IPS-15b (cell line): Measurements from ENCODE around the gene TRPC3.

Experiments
- H3K27me3 ChIP-seq: one replicate; pipeline ENCODE4 v1.6.1; 2013; ENCODE audit warnings: low read length; ENCODE audit not compliant: control insufficient read depth, insufficient read depth
- H3K36me3 ChIP-seq: one replicate; pipeline ENCODE4 v1.6.1; 2013; ENCODE audit warnings: low read length; ENCODE audit not compliant: control insufficient read depth, insufficient read depth
- H3K4me1 ChIP-seq: one replicate; pipeline ENCODE4 v1.6.1; 2013; ENCODE audit warnings: mild to moderate bottlenecking, low read length; ENCODE audit not compliant: control insufficient read depth, insufficient read depth
- H3K4me3 ChIP-seq: one replicate; pipeline ENCODE4 v1.5.1; 2013; ENCODE audit warnings: low read depth, low read length
- H3K9ac ChIP-seq: one replicate; pipeline ENCODE4 v1.6.1; 2013; ENCODE audit warnings: low read depth, mild to moderate bottlenecking, low read length
- H3K9me3 ChIP-seq: one replicate; pipeline ENCODE4 v1.6.1; 2013; ENCODE audit warnings: mild to moderate bottlenecking, low read length; ENCODE audit not compliant: control insufficient read depth, insufficient read depth

Gene TRPC3

DNA sequence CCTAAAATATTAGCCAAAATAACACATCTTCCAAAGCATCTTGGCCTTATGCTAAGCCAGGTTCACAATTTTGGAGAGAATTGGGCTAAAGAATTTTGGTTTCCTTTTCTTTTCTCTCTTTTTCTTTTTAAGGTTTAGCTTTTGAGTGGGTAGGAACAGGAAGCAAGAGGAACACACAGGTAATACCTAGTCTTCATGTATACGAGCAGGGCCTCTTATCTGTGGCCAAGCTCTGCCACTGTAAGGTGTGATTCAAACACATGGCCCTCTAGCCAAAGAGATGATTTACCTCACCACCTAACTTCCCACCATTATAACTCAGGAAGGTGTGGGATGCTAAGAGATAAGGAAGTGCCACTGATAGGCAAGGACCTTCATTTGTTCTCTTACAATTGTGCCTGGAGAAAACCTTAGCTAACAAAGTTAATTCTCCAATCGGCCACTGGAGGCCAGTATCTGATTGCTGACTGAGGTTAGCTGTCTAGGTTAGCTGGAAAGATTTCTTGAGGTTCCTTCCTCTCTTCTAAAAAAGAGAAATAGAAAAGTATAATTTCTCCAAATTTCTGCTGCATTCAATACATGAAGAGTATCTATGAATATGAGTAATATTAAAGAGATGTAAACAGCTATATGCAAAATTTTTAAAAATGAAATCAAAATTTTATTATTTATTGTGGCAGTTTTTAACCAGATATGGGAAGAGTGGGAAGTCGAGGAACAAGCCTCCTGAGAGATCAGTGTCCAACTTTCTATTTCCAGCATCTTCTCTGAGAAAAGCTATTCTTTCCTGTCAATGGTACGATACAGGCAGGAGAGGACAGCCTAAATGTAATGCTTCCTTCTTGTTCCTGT is 51.5 kb downstream of the TRPC3 start:
- Histone ChIP-seq H3K27me3 (no peaks in the 10 kb centered on the region), H3K4me1 (no peaks in the 10 kb centered on the region), H3K9ac (no peak overlapping the region), H3K36me3 (no peaks in the 10 kb centered on the region), H3K4me3 (no peak overlapping the region), H3K9me3 (no peaks in the 10 kb centered on the region)

DNA sequence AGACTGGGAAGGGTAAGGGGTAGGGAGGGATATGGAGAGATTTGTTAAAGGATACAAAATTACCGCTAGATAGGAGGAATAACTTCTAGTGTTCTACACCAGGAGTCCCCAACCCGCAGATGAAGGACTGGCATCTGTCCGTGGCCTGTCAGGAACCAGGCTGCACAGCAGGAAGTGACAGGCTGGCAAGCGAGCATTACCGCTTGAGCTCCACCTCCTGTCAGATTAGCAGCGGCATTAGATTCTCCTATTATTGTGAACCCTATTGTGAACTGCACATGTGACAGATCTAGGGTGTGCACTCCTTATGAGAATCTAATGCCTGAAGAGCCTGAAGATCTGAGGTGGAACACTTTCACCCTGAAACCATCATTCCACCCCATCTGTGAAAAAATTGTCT is 53.7 kb downstream of the TRPC3 start:
- H3K9ac ChIP-seq: no peak overlapping the region
- no peak overlapping the region for H3K4me3 ChIP-seq
- no peaks in the 10 kb centered on the region for H3K36me3 ChIP-seq
- no peaks in the 10 kb centered on the region for H3K4me1 ChIP-seq
- H3K9me3 ChIP-seq: no peaks in the 10 kb centered on the region
- no peaks in the 10 kb centered on the region for H3K27me3 ChIP-seq

GRCh38 chr4:121888134-121888533 is 63.7 kb downstream of the TRPC3 start:
- Histone ChIP-seq H3K9me3 (no peaks in the 10 kb centered on the region), H3K4me1 (no peaks in the 10 kb centered on the region), H3K27me3 (no peaks in the 10 kb centered on the region), H3K9ac (no peak overlapping the region), H3K36me3 (no peaks in the 10 kb centered on the region), H3K4me3 (no peak overlapping the region)

DNA sequence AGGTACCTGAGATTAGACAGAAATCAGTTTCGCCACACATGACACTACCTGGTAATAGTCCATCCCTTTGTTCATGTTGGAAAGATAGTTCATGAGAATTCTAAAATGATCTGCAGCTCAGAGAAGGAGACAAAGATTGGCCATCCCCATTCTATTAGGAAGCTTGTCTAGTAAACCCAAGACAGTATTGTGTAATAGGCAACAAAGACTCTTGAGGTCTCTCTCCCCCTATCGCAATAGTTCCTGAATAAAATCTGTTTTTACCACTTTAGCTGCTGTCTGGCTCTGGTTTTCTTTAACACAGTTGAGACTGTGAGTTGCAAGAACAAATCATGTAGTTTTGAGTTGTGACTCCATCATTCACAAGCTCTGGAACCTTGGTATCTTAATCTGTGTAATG is 66.7 kb downstream of the TRPC3 start:
- Histone ChIP-seq H3K36me3 (no peaks in the 10 kb centered on the region), H3K4me1 (no peaks in the 10 kb centered on the region), H3K27me3 (no peaks in the 10 kb centered on the region), H3K9ac (no peak overlapping the region), H3K9me3 (no peaks in the 10 kb centered on the region), H3K4me3 (no peak overlapping the region)

GRCh38 chr4:121881158-121881557 is 70.7 kb downstream of the TRPC3 start:
- Histone ChIP-seq H3K36me3 (no peaks in the 10 kb centered on the region), H3K27me3 (no peaks in the 10 kb centered on the region), H3K4me1 (no peaks in the 10 kb centered on the region), H3K9ac (no peak overlapping the region), H3K9me3 (no peaks in the 10 kb centered on the region), H3K4me3 (no peak overlapping the region)

- no peaks in the 10 kb centered on the region for H3K27me3 ChIP-seq
- no peaks in the 10 kb centered on the region for H3K9me3 ChIP-seq
- H3K4me3 ChIP-seq: no peak overlapping the region
- no peaks in the 10 kb centered on the region for H3K36me3 ChIP-seq
- H3K4me1 ChIP-seq: no peaks in the 10 kb centered on the region
- H3K9ac ChIP-seq: no peak overlapping the region
These were observed 72.7 kb downstream of the TRPC3 start for GRCh38 chr4:121879135-121879534.

DNA sequence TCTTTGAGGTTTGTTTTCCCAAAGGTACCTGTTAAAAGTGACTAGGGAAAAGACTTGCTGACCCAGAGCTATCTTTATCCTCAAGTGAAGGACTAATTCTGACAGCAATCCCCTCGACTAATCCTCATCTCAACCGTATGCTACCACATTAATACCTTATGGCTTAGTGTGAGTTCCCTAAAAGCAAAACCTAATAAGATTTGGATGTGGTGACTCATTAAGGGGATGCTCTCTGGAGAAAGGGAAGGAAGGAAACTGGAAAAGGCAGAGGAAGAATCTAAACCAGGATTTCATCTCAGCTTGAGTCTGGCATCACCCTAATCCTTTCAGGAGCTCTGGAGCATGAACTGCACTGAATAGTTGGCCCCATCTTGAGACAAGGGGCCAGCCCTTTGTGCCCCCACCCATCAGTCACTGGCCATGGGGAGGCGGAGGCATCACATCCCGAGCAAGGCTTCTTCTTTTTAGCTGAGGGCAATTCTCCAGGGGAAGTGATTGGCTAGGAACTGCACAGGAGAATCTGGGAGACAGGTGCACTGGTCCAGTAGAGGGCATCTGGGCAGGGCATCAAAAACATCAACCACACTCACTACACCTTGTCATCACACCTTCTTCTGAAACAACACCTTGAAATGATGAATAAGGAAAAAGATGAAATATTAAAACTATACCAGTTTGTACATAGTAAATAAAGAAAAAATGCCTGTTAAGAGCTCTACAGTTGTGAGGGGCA is 74.7 kb downstream of the TRPC3 start:
- no peak overlapping the region for H3K4me3 ChIP-seq
- no peak overlapping the region for H3K9ac ChIP-seq
- no peaks in the 10 kb centered on the region for H3K9me3 ChIP-seq
- H3K4me1 ChIP-seq: no peaks in the 10 kb centered on the region
- H3K27me3 ChIP-seq: no peaks in the 10 kb centered on the region
- H3K36me3 ChIP-seq: no peaks in the 10 kb centered on the region

GRCh38 chr4:121876070-121876469 is 75.8 kb downstream of the TRPC3 start:
- Histone ChIP-seq H3K4me3 (no peak overlapping the region), H3K4me1 (no peaks in the 10 kb centered on the region), H3K9ac (no peak overlapping the region), H3K36me3 (no peaks in the 10 kb centered on the region), H3K27me3 (no peaks in the 10 kb centered on the region), H3K9me3 (no peaks in the 10 kb centered on the region)

- no peaks in the 10 kb centered on the region for H3K36me3 ChIP-seq
- no peak overlapping the region for H3K4me3 ChIP-seq
- H3K9me3 ChIP-seq: no peaks in the 10 kb centered on the region
- no peaks in the 10 kb centered on the region for H3K4me1 ChIP-seq
- H3K27me3 ChIP-seq: no peaks in the 10 kb centered on the region
- H3K9ac ChIP-seq: no peak overlapping the region
These were observed 76.2 kb downstream of the TRPC3 start for GRCh38 chr4:121875652-121876051.

DNA sequence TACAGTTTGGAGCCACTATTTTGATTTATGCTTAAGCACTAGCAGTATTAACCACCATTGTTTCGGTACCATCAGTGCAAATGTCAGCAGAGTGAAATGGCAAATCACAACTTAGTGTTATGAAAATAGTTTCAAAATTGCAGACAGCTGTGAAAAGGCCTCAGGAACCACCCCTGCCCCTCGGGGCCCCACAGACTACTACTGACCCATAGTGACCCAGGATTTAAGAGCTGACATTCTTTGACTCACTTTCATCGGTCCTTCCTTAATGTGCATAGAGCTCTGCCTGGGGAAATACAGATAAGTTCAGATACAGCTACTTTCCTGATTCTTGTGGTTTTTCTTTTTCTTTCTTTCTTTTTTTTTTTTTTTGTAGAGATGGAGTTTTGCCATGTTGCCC is 78.3 kb downstream of the TRPC3 start:
- no peaks in the 10 kb centered on the region for H3K4me1 ChIP-seq
- H3K9me3 ChIP-seq: no peaks in the 10 kb centered on the region
- no peaks in the 10 kb centered on the region for H3K36me3 ChIP-seq
- H3K27me3 ChIP-seq: no peaks in the 10 kb centered on the region
- H3K4me3 ChIP-seq: no peak overlapping the region
- no peak overlapping the region for H3K9ac ChIP-seq

DNA sequence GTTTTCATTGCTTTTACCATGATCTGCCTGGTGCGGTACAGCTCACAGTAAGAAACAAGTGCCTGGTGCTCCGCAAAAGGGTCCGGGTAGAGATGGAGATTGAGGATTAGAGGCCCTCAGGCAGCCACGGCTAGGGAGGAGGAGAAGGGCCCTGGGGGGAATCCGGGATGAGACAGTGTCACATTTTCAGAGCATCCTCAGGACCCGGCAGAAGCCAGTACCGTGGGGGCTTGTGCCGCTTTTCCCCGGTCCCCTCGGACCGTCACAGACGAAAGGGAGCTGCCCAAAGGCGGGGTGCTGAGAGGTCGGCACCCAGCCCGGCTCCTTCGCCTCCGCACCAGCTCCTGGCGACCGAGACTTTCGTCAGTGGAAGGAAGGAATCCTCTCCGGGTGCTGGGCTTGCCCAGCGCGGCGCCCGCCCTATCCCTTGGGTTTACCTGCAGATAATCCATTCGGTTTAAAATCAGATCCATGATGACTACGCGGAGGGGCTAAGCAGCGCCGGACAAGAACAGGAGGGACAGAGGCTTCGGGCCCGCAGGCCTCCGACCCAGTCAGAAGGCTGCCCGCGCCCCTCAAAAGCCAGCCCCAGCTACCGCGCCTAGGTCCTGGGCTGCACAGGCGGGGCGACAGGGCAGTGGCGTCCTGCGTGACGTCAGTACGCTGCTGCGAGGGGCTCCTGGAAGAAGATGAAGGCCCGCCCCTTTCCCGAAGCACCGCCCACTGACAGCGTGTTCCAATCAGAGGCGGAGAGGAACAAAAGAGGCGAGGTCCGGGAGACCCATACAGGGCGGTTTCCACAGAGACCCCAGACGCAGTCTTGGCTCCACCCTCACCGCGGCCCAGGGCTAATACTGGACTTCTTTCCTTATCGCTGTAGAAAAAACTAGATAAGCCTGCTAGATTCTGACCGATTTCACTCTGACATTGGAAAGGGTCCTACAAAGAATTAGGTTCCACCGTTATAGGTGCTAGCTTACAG is 81.7 kb downstream of the TRPC3 start, which contains the start of gene BBS7:
Gene BBS7, minus strand, starts transcription at position 634 of the 982 bp plus-strand sequence. Its CDS starts 161 bp downstream, at position 473.
- no peaks in the 10 kb centered on the region for H3K27me3 ChIP-seq
- peak within 1 kb of the TSS; percentile 67 for H3K9ac ChIP-seq
- H3K36me3 ChIP-seq: no peaks in the 10 kb centered on the region
- no peaks in the 10 kb centered on the region for H3K4me1 ChIP-seq
- no peaks in the 10 kb centered on the region for H3K9me3 ChIP-seq
- peak within 1 kb of the TSS; percentile 87 for H3K4me3 ChIP-seq
